ENCODE results near the gene DDHD1. TPM values are rescaled to one million over a fixed set of nuclear protein-coding genes. Genes with fewer than 3 reads are reported as not detected.

The DDHD1 gene
- total and polyA plus RNA-seq, 5 donors from 2014 or later = 8.3 to 81.7 (median 10.2) TPM

- ATAC-seq (ENCODE audit: low read depth in 2 of 2) (no peak), DNase-seq (no peak)
- Mint-ChIP-seq H3K4me1 (no peaks in the 10 kb centered on the region), H3K36me3 (no peaks in the 10 kb centered on the region), H3K27ac (no peak overlapping the region), H3K4me3 (no peak overlapping the region), H3K9me3 (peaks cover 0 to 1% (median 0%) of the 10 kb centered on the region in 7 donors), H3K27me3 (peaks cover 25% of the 10 kb centered on the region)
- H3K4me3 ChIP-seq (ENCODE audit: low read depth, low read length) = no peak overlapping the region
- H3K4me1 ChIP-seq (ENCODE audit: control insufficient read depth, insufficient read depth, low read length, poor library complexity, severe bottlenecking) = no peaks in the 10 kb centered on the region
- H3K36me3 ChIP-seq (ENCODE audit: control insufficient read depth, insufficient read depth, low read length) = no peaks in the 10 kb centered on the region
- H3K9me3 ChIP-seq (ENCODE audit: control insufficient read depth in 2 of 2, low read length in 2 of 2) = no peaks in the 10 kb centered on the region
- H3K27ac ChIP-seq (ENCODE audit: insufficient read depth, low read length, poor library complexity, severe bottlenecking) = no peak overlapping the region
- no peaks in the 10 kb centered on the region for H3K27me3 ChIP-seq (ENCODE audit: control insufficient read depth, insufficient read depth, low read length)
These were observed 151.2 kb downstream of the DDHD1 start for GRCh38 chr14:53001787-53002378.

GRCh38 chr14:52998376-52999015, 154.6 kb downstream of the DDHD1 start:
- no peaks in the 10 kb centered on the region for H3K4me1 Mint-ChIP-seq
- no peak overlapping the region for H3K4me3 Mint-ChIP-seq
- H3K36me3 Mint-ChIP-seq = peaks cover 3% of the 10 kb centered on the region
- Histone ChIP-seq H3K4me1 (ENCODE audit: control insufficient read depth, insufficient read depth, low read length, poor library complexity, severe bottlenecking) (no peaks in the 10 kb centered on the region), H3K9me3 (ENCODE audit: control insufficient read depth in 2 of 2, low read length in 2 of 2) (no peaks in the 10 kb centered on the region), H3K27ac (ENCODE audit: insufficient read depth, low read length, poor library complexity, severe bottlenecking) (no peak overlapping the region), H3K4me3 (ENCODE audit: low read depth, low read length) (no peak overlapping the region), H3K27me3 (ENCODE audit: control insufficient read depth, insufficient read depth, low read length) (no peaks in the 10 kb centered on the region), H3K36me3 (ENCODE audit: control insufficient read depth, insufficient read depth, low read length) (no peaks in the 10 kb centered on the region)
- ATAC-seq (ENCODE audit: low read depth in 2 of 2) (no peak), DNase-seq (no peak)
- H3K9me3 Mint-ChIP-seq = peaks cover 0 to 3% (median 0%) of the 10 kb centered on the region in 7 donors
- peaks cover 18% of the 10 kb centered on the region for H3K27me3 Mint-ChIP-seq
- no peak overlapping the region for H3K27ac Mint-ChIP-seq

GRCh38 chr14:52996493-52996892, 156.6 kb downstream of the DDHD1 start:
- DNase-seq = no peak
- no peaks in the 10 kb centered on the region for H3K4me1 ChIP-seq (ENCODE audit: control insufficient read depth, insufficient read depth, low read length, poor library complexity, severe bottlenecking)

GRCh38 chr14:52995998-52996397, 157.1 kb downstream of the DDHD1 start:
- H3K4me1 Mint-ChIP-seq = no peaks in the 10 kb centered on the region
- no peak overlapping the region for H3K4me3 Mint-ChIP-seq
- no peak overlapping the region for H3K27ac ChIP-seq (ENCODE audit: insufficient read depth, low read length, poor library complexity, severe bottlenecking)
- peaks cover 0 to 4% (median 0%) of the 10 kb centered on the region in 7 donors for H3K9me3 Mint-ChIP-seq
- DNase-seq (no peak), ATAC-seq (ENCODE audit: low read depth in 2 of 2) (no peak)
- peaks cover 15% of the 10 kb centered on the region for H3K27me3 Mint-ChIP-seq
- H3K4me1 ChIP-seq (ENCODE audit: control insufficient read depth, insufficient read depth, low read length, poor library complexity, severe bottlenecking) = no peaks in the 10 kb centered on the region
- H3K27me3 ChIP-seq (ENCODE audit: control insufficient read depth, insufficient read depth, low read length) = no peaks in the 10 kb centered on the region
- peaks cover 3% of the 10 kb centered on the region for H3K36me3 Mint-ChIP-seq
- H3K36me3 ChIP-seq (ENCODE audit: control insufficient read depth, insufficient read depth, low read length) = no peaks in the 10 kb centered on the region
- no peak overlapping the region for H3K4me3 ChIP-seq (ENCODE audit: low read depth, low read length)
- H3K27ac Mint-ChIP-seq = no peak overlapping the region
- H3K9me3 ChIP-seq (ENCODE audit: control insufficient read depth in 2 of 2, low read length in 2 of 2) = no peaks in the 10 kb centered on the region

More at GRCh38 chr14:52996493-52996892, 156.6 kb downstream of the DDHD1 start:
- Histone ChIP-seq H3K27ac (ENCODE audit: insufficient read depth, low read length, poor library complexity, severe bottlenecking) (no peak overlapping the region), H3K9me3 (ENCODE audit: control insufficient read depth in 2 of 2, low read length in 2 of 2) (no peaks in the 10 kb centered on the region), H3K36me3 (ENCODE audit: control insufficient read depth, insufficient read depth, low read length) (no peaks in the 10 kb centered on the region), H3K27me3 (ENCODE audit: control insufficient read depth, insufficient read depth, low read length) (no peaks in the 10 kb centered on the region), H3K4me3 (ENCODE audit: low read depth, low read length) (no peak overlapping the region)
- Mint-ChIP-seq H3K4me1 (no peaks in the 10 kb centered on the region), H3K4me3 (no peak overlapping the region), H3K27me3 (peaks cover 18% of the 10 kb centered on the region), H3K36me3 (peaks cover 3% of the 10 kb centered on the region), H3K27ac (no peak overlapping the region), H3K9me3 (peaks cover 0 to 3% (median 0%) of the 10 kb centered on the region in 7 donors)
- ATAC-seq (ENCODE audit: low read depth in 2 of 2) = no peak

GRCh38 chr14:52992236-52992870, 160.8 kb downstream of the DDHD1 start:
- Histone ChIP-seq H3K9me3 (ENCODE audit: control insufficient read depth in 2 of 2, low read length in 2 of 2) (no peaks in the 10 kb centered on the region), H3K27ac (ENCODE audit: insufficient read depth, low read length, poor library complexity, severe bottlenecking) (no peak overlapping the region), H3K4me1 (ENCODE audit: control insufficient read depth, insufficient read depth, low read length, poor library complexity, severe bottlenecking) (no peaks in the 10 kb centered on the region), H3K4me3 (ENCODE audit: low read depth, low read length) (no peak overlapping the region), H3K36me3 (ENCODE audit: control insufficient read depth, insufficient read depth, low read length) (no peaks in the 10 kb centered on the region), H3K27me3 (ENCODE audit: control insufficient read depth, insufficient read depth, low read length) (no peaks in the 10 kb centered on the region)
- H3K4me3 Mint-ChIP-seq = no peak overlapping the region
- peaks cover 3% of the 10 kb centered on the region for H3K36me3 Mint-ChIP-seq
- DNase-seq = no peak
- H3K27ac Mint-ChIP-seq = no peak overlapping the region
- peaks cover 0 to 4% (median 0%) of the 10 kb centered on the region in 7 donors for H3K9me3 Mint-ChIP-seq
- ATAC-seq (ENCODE audit: low read depth in 2 of 2) = no peak
- H3K27me3 Mint-ChIP-seq = peaks cover under 1% of the 10 kb centered on the region
- H3K4me1 Mint-ChIP-seq = no peaks in the 10 kb centered on the region

GRCh38 chr14:52988139-52988538, 165.0 kb downstream of the DDHD1 start:
- no peak for DNase-seq
- no peak overlapping the region for H3K4me3 ChIP-seq (ENCODE audit: low read depth, low read length)
- Mint-ChIP-seq H3K27me3 (no peaks in the 10 kb centered on the region), H3K4me1 (no peaks in the 10 kb centered on the region), H3K27ac (no peak overlapping the region), H3K9me3 (peaks cover 0 to 3% (median 0%) of the 10 kb centered on the region in 7 donors), H3K36me3 (no peaks in the 10 kb centered on the region), H3K4me3 (no peak overlapping the region)
- H3K9me3 ChIP-seq (ENCODE audit: control insufficient read depth in 2 of 2, low read length in 2 of 2) = no peaks in the 10 kb centered on the region
- no peak for ATAC-seq (ENCODE audit: low read depth in 2 of 2)
- no peaks in the 10 kb centered on the region for H3K27me3 ChIP-seq (ENCODE audit: control insufficient read depth, insufficient read depth, low read length)
- H3K36me3 ChIP-seq (ENCODE audit: control insufficient read depth, insufficient read depth, low read length) = no peaks in the 10 kb centered on the region
- H3K4me1 ChIP-seq (ENCODE audit: control insufficient read depth, insufficient read depth, low read length, poor library complexity, severe bottlenecking) = no peaks in the 10 kb centered on the region
- no peak overlapping the region for H3K27ac ChIP-seq (ENCODE audit: insufficient read depth, low read length, poor library complexity, severe bottlenecking)

- Mint-ChIP-seq H3K4me1 (no peaks in the 10 kb centered on the region), H3K27me3 (no peaks in the 10 kb centered on the region), H3K36me3 (no peaks in the 10 kb centered on the region), H3K27ac (no peak overlapping the region), H3K9me3 (peaks cover 0 to 3% (median 0%) of the 10 kb centered on the region in 7 donors), H3K4me3 (no peak overlapping the region)
- Histone ChIP-seq H3K27ac (ENCODE audit: insufficient read depth, low read length, poor library complexity, severe bottlenecking) (no peak overlapping the region), H3K4me3 (ENCODE audit: low read depth, low read length) (no peak overlapping the region), H3K36me3 (ENCODE audit: control insufficient read depth, insufficient read depth, low read length) (no peaks in the 10 kb centered on the region), H3K9me3 (ENCODE audit: control insufficient read depth in 2 of 2, low read length in 2 of 2) (no peaks in the 10 kb centered on the region), H3K4me1 (ENCODE audit: control insufficient read depth, insufficient read depth, low read length, poor library complexity, severe bottlenecking) (no peaks in the 10 kb centered on the region), H3K27me3 (ENCODE audit: control insufficient read depth, insufficient read depth, low read length) (no peaks in the 10 kb centered on the region)
- DNase-seq (no peak), ATAC-seq (ENCODE audit: low read depth in 2 of 2) (no peak)
These were observed 165.6 kb downstream of the DDHD1 start for GRCh38 chr14:52987514-52987913.
